Fibroblast of mammary gland (primary cell): ENCODE data around the gene UBN2.
"Not testable (repeated sequence)": the region's sequence is repeated elsewhere in the genome, so short reads cannot be mapped to it uniquely, and the experiment has no call there.

Experiments
- DNase-seq: peaks from one replicate; pipeline ENCODE4 v3.0.0-alpha.2; 2010; ENCODE audit warnings: low read depth
- H3K4me3 ChIP-seq: 2 replicates; pipeline ENCODE4 v1.5.1; 2011; ENCODE audit warnings: low read depth, mild to moderate bottlenecking, low read length, moderate library complexity; ENCODE audit not compliant: control insufficient read depth
- CTCF ChIP-seq: conservative IDR thresholded peaks from 2 replicates; pipeline ENCODE4 v1.5.1; 2011; ENCODE audit warnings: low read depth, low read length, inconsistent platforms; ENCODE audit not compliant: control insufficient read depth, insufficient read depth

UBN2 gene

GRCh38 chr7:139189357-139189756 lies 41.7 kb upstream of the UBN2 start:
- TF ChIP-seq CTCF: no peak
- no peak for DNase-seq
- H3K4me3 ChIP-seq: no peak overlapping the region

GRCh38 chr7:139192014-139192706 lies 38.9 kb upstream of the UBN2 start:
- DNase-seq: no peak
- no peak overlapping the region for H3K4me3 ChIP-seq
- no peak for TF ChIP-seq CTCF

- DNase-seq: no peak
- TF ChIP-seq CTCF: no peak
Measured at GRCh38 chr7:139200382-139200781, 30.7 kb upstream of the UBN2 start.

GRCh38 chr7:139203992-139204391 lies 27.0 kb upstream of the UBN2 start:
- no peak overlapping the region for H3K4me3 ChIP-seq
- no peak for TF ChIP-seq CTCF
- no peak for DNase-seq

More at GRCh38 chr7:139200382-139200781, 30.7 kb upstream of the UBN2 start:
- no peak overlapping the region for H3K4me3 ChIP-seq

- DNase-seq: no peak
- H3K4me3 ChIP-seq: no peak overlapping the region
- TF ChIP-seq CTCF: no peak
Measured at GRCh38 chr7:139205843-139206242, 25.2 kb upstream of the UBN2 start.

- DNase-seq: no peak
- no peak overlapping the region for H3K4me3 ChIP-seq
- no peak for TF ChIP-seq CTCF
Measured at GRCh38 chr7:139212133-139212532, 18.9 kb upstream of the UBN2 start.

GRCh38 chr7:139213489-139213888 lies 17.5 kb upstream of the UBN2 start:
- DNase-seq: not testable (repeated sequence)

More at GRCh38 chr7:139213489-139213888, 17.5 kb upstream of the UBN2 start:
- H3K4me3 ChIP-seq: not testable (repeated sequence)
